NCI-H524 treated with DMSO at 0.1 percent for 48 hours (cell line): Measurements from ENCODE around the gene SPDYA.
"Not testable (repeated sequence)": the region's sequence is repeated elsewhere in the genome, so short reads cannot be mapped to it uniquely, and the experiment has no call there.

ENCODE experiments used
- DNase-seq: peaks from one replicate; lab custom pipeline; 2025; lab: John Stamatoyannopoulos, UW

SPDYA gene

DNA sequence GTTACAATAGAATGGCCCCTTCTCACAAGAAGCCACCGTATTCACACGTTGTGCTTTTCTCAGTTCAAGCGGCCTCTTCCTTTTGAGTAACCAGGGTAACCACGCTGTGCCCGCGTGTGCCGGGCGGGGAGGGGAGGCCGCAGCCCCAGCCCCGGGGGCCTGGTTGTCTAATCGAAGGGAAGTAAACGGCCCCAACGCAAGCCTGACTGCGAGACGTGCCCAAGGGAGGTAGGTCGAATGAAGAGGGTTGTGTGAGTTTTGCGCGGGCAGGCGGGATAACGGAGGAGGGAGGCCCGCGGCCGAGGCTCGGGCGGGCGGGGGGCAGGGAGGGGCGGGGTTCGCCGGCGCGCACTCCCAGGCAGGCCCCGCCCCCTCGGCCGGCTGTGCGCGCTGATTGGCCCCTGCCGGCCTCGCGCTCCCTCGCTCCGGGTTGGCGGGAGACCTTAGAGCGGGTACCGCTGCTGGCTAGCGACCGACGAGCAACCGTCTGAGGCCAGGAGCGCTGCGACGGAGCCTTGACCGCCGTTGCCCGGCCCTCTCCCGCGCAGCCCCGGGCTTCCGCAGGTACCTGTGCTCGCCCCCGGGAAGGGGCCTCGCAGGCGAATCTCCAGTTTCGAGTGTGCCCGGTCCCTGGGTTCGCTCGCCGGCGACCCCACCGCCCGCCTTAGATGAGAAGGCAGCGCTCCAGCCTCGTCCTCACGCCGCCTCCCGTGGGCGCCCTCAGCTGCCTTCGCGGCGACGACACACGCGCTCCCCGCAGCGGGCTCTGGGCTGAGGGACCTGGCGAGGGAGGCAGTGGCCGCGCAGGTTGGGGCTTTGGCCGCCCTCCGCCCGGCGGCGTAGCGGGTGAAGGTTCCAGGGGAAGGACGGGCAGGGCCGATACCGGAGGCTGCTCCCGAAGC is at the start of gene SPDYA:
Gene SPDYA (plus strand): TSS at position 451 of the 902 bp plus-strand sequence. CDS start 5,181 bp downstream, outside the sequence.
- DNase-seq = peak; percentile 45

GRCh38 chr2:28761420-28761819 is 49.2 kb upstream of the SPDYA start:
- DNase-seq = no peak

DNA sequence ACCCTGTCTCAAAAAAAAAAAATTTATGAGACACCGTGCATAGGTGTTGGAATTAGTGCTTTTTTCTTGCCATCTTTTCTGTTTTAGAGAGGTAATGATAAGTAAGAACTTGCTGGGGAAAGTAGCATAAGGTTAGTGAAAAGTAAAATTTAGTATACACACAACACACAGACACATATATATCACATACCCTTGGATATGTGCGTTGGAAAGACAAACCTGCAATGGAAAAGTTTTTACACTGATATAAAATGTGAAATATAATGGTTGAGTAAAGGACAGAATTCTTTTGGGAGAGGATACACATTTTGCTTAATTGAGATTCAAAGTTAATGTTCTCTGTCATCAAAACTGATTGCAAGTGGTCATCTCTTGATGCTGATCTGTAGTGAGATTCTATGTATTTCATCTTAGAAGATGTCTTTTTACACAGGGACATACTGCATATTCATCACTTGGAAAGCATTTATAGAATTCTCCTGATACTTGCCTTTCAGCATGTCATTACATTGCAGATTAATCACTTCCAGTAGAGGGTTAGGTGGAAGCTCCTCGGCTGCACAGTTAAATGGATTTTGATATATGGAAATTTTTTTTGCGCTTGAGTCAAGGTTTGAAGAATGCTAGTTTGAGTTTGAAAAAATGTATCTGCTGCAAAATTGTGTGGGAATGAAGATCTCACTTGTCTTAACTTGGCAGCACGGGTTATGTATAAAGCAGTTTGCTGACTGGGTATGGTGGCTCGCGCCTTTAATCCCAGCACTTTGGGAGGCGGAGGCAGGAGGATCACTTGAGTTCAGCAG is 45.5 kb upstream of the SPDYA start:
- DNase-seq = no peak

DNA sequence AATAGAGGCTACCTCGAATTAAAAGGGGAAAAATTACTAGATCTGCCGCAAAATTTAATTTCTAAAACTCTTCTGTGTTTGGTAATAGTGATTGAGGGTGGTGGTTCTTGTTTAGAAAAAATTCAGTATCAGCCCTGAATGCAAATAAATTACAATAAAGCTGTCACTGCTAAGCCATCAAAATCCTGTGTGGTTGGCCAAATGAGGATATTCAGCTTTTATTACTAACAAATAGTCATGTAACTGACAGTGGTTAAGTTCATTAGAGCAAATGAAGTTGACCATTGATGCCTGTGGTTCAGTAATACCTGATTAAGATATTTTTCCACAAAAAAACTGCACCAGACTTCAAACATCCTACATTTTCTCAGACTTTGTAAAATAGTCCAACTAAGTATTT is 44.6 kb upstream of the SPDYA start:
- DNase-seq = no peak

DNA sequence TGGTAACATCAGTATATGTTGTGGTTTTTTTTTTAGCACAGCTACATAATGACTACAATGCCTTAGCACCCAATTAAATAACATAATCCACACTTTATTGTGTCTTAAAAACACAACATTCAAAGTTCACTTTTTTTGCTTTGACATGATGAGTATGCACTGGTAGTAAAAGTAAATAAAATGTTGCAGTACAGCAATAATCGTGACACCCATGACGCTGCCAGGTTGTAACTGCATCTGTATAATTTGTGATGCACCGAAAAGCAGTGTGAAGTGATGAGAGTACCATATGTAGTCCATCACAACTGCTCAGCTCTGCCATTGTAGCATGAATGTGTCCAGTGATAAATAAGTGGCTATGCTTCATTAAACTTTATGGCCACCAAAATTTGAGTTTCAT is 43.3 kb upstream of the SPDYA start:
- DNase-seq = no peak

GRCh38 chr2:28768422-28768821 is 42.2 kb upstream of the SPDYA start:
- no peak for DNase-seq

DNA sequence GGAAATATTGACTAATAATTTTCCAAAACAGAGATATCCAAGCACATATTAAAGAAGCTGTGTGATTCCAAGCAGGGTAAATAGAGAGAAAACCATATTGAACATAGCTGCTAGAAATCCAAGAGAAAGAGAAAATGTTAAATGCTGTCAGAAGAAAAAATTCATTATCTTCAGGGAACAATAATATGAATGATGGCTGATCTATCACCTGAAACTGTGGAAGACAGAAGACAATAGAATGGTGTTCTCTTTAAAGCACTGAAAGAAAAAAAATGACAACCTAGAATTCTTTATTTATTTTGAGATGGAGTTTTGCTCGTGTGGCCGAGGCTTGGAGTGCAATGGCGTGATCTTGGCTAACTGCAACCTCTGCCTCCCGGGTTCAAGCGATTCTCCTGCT is 41.7 kb upstream of the SPDYA start:
- no peak for DNase-seq

DNA sequence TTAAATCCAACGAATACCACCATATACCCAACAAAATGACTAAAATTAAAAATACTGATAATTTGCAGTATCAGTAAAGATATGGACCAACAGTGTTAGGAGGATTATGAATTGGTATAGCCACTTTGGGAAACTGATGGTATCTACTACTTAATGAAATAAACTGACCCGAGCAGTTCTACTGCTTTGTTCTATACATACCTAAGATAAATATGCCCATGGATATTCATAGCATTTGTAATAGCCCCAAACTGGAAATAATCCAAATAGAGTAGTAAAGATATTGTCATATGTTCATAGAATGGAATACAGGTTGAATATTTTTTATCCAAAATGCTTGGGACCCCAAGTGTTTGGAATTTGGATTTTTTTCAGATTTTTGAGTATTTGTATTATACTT is 38.3 kb upstream of the SPDYA start:
- DNase-seq = no peak

DNA sequence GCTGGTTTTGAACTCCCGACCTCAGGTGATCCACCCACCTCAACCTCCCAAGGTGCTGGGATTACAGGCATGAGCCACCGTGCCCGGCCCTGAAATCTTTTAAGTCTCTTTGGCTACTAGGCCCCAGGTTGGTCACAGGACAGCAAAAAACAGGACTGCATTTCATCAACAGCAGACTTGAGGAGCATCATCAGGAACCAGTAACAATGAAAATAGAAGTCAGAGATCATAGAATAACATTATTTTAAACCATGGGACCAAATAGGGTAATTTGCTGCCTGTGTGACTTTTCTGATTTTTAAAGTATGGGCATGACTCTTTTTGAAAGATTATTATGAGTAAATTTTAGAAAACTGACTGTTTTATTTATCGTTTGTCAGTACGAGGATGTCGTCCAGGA is 34.2 kb upstream of the SPDYA start:
- no peak for DNase-seq

GRCh38 chr2:28778392-28778791 is 32.2 kb upstream of the SPDYA start:
- no peak for DNase-seq

- DNase-seq = no peak
These were observed 31.6 kb upstream of the SPDYA start for GRCh38 chr2:28779001-28779400.

DNA sequence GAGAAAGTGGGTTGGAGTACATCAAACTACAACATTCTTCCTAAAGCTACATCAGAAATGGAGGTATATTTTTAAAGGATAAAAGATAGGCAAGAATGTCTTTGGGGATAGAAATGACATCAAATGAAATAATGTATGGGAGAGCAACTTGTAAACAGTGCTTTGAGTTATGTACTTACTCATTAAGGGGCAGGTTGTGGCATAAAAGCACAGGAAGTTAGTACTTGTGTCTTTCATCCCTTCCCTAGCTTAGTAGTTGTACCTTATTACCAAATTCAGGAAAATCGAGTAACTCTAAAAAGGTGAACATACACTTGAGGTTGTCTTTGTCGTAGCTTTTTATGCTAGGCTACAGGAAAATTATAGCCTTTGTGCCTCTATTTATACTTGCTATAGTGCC is 30.1 kb upstream of the SPDYA start:
- no peak for DNase-seq

DNA sequence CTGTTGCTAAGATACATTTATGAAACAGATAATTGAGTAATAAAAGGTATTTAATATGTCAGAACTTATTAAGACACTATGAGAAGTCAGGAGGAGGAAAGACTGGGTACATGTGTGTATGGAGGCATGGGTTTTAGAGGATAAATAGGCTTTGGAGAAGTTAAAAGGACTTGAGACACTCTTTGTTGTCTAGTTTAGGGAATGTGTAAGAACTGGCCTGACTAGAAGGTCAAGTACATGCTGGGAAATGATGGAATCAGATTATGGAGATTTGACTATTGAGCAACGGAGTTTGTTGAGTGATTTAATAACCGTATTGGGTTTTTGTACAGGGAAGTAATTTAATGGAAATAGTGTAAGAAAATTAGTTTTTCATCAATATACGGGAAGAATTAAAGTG is 28.2 kb upstream of the SPDYA start:
- no peak for DNase-seq

DNA sequence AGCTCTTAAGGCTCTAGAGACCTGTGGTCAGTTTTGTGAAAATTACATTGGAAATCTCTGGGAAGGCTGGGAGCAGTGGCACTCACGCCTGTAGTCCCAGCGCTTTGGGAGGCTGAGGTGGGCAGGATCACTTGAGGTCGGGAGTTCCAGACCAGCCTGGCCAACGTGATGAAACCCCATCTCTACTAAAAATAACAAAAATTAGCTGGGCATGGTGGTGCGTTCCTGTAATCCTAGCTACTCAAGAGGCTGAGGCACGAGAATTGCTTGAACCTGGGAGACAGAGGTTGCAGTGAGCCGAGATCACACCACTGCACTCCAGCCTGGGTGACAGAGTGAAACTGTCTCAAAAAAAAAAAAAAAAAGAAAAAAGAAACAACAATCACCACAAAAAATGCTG is 26.1 kb upstream of the SPDYA start:
- DNase-seq = not testable (repeated sequence)

- DNase-seq = no peak
These were observed 14.0 kb upstream of the SPDYA start for GRCh38 chr2:28796620-28797019.

DNA sequence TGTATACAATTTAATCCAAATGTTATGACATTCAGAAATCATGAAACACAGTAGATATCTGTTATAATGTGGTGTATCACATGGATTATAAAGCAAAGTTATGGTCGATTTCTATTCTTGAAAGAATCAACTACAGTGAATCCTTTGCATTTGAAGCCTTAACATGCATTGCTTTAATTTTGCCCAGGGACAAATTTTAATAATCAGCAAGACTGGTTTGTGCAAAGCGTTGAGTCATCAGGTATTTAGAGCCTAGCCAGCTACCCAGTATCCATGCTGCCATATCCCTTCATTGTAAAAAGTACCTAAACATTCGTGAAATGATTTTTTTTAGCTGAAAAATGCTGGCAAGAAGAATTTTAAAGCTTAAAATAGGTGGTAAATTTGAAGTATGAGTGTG is 8.9 kb upstream of the SPDYA start:
- no peak for DNase-seq

DNA sequence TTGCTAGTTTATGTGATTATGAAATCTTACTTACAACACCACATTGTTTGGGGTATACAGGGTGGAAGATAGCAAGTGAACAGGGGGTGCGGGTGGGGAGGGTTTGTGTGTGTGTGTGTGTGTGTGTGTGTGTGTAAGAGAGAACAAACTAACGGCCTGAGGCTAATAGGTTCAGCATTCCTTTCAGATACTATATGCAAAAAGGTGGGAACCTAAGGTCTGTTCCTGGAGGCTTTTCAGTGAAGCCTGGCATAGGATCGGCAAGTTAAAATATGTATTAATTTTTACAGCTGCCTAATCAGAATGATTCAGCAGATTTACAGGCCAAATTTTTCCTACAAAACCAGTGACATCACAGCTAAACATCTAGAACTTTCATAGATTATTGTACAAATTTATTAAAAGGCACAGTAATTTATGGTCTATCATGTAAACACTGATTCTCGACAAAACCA is 7.6 kb upstream of the SPDYA start:
- no peak for DNase-seq

DNA sequence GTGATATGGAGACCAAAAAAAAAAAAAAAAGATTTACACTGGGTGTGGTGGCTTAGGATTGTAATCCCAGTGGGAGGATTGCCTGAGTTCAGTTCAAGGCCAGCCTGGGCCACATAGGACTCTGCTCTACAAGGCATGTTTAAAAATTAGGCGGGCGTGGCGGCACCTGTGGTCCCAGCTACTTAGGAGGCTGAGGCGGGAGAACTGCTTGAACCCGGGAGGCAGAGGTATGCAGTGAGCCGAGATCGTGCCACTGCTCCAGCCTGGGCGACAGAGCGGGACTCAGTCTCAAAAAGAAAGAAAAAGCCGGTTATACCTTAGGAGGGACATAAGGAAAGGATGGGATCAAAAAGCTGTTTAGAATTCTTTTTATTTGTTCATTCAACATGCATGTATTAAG is 707 bp upstream of the SPDYA start:
- DNase-seq = no peak

DNA sequence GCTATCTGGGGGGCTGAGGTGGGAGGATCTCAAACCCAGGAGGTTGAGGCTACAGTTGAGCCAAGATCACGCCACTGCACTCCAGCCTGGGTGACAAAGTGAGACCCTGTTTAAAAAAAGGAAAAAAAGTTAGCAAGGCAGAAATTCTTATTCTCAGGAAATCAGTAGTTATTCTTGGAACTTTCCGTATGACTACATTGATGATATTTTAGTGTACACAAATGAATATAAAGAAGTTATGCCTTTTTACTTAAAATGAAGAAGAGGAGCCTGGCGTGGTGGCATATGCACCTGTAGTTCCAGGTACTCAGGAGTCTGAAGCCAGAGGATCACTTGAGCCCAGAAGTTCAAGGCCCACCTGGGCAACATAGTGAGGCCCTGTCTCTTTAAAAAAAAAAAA is 7.4 kb downstream of the SPDYA start:
- DNase-seq = no peak

- DNase-seq = peak; percentile 23
These were observed 10.8 kb downstream of the SPDYA start for GRCh38 chr2:28821295-28821958.

DNA sequence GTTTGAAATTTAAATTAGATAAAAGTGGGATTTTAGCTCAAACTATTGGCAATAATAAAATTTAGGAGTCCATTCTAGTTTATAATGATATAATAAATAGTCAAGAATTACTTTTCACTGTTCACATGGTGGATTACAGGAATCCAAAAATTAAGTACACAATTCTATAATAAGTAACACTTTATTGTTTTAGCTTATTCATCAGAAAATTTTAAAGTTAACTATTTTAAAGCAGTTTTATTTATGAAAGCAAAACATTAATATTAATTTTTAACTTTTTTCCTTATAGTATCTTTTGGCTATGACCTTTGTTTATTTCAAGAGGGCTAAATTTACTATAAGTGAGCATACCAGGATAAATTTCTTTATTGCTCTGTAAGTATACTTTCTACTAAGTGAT is 11.4 kb downstream of the SPDYA start:
- DNase-seq = no peak

- DNase-seq = no peak
These were observed 13.6 kb downstream of the SPDYA start for GRCh38 chr2:28824207-28824606.

DNA sequence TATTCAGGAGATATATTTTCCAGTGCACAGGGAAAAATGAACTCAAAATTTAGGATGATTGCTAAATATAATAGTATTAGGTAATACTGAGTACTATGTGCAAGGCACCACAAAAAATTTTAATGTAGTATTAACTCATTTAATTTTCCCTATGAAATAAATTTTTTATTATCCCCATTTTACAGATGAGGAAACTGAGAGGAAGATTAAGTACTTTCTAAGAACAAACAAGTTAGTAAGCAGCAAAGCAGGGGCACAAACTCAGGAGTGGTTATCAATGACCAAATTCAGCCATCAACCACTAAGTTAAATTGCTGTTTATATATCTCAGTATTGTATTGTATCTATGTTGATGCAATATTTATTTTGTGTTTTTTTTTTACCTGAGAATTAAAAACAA is 14.2 kb downstream of the SPDYA start:
- no peak for DNase-seq
